Measurements from ENCODE around the gene GPR152. TPM values are rescaled to one million over a fixed set of nuclear protein-coding genes. Genes with fewer than 3 reads are reported as not detected.

Gene GPR152
- total RNA-seq, 1 experiment from 2014 or later = not detected

- TF ChIP-seq REST (IDR thresholded peaks at IDR 0.05; ENCODE audit: low read depth) = no peak
- TF ChIP-seq CBX3 (IDR thresholded peaks at IDR 0.05; ENCODE audit: low read depth) = no peak
- no peak for TF ChIP-seq TCF7L2 (IDR thresholded peaks at IDR 0.05; ENCODE audit: borderline replicate concordance, extremely low read depth, insufficient read depth, insufficient read length)
- no peak for TF ChIP-seq CEBPB (IDR thresholded peaks at IDR 0.05; ENCODE audit: low read depth)
- TF ChIP-seq RAD21 (IDR thresholded peaks at IDR 0.05; ENCODE audit: low read depth) = no peak
- no peak for TF ChIP-seq YY1 (IDR thresholded peaks at IDR 0.05; ENCODE audit: extremely low read depth, insufficient replicate concordance, low read depth, low read length)
- TF ChIP-seq ZFX (IDR thresholded peaks at IDR 0.05) = no peak
Observed at GRCh38 chr11:67457453-67457852, 4.9 kb upstream of the GPR152 start (continued).

- Histone ChIP-seq H3K4me3 (replicated peaks in 1 of 2; ENCODE audit: low read depth in 1 of 2, low read length in 2 of 2) (no peak overlapping the region), H3K9ac (ENCODE audit: low read length) (no peak overlapping the region), H3K9me2 (ENCODE audit: insufficient read depth) (no peaks in the 10 kb centered on the region), H3K36me3 (ENCODE audit: control insufficient read depth in 1 of 2, insufficient read depth in 2 of 2, low read length in 2 of 2) (no peaks in the 10 kb centered on the region), H3K27ac (ENCODE audit: low read depth, low read length) (no peak overlapping the region), H2AFZ (ENCODE audit: low read depth, low read length, poor library complexity, severe bottlenecking) (no peak overlapping the region), H3K4me2 (ENCODE audit: low read length) (no peak overlapping the region), H4K20me1 (ENCODE audit: insufficient read depth) (no peaks in the 10 kb centered on the region), H3K9me3 (ENCODE audit: control insufficient read depth in 1 of 2, insufficient read depth in 1 of 2, low read depth in 1 of 2, low read length in 2 of 2) (no peaks in the 10 kb centered on the region), H3K79me2 (ENCODE audit: insufficient read depth, low read length) (no peaks in the 10 kb centered on the region), H3K27me3 (ENCODE audit: insufficient read depth, low read length) (no peaks in the 10 kb centered on the region), H3K4me1 (ENCODE audit: control insufficient read depth in 1 of 2, insufficient read depth in 2 of 2, low read length in 2 of 2) (no peaks in the 10 kb centered on the region)
- CTCF ChIA-PET = no interaction called here
- intact Hi-C loops (cut with micrococcal nuclease) = no loop called here
- RAD21 ChIA-PET (ENCODE audit: low non-redundant PET in 1 of 2, low total read pairs in 2 of 2, uncharacterized antibody in 2 of 2, unreplicated experiment in 2 of 2) = no interaction called here
- no peak for TF ChIP-seq FOSL1 (IDR thresholded peaks at IDR 0.05; ENCODE audit: low read depth)
- no peak for TF ChIP-seq JUND (IDR thresholded peaks at IDR 0.05)
- TF ChIP-seq POLR2A (IDR thresholded peaks at IDR 0.05; ENCODE audit: borderline replicate concordance, extremely low read depth, insufficient read depth, insufficient read length) = no peak
- TF ChIP-seq REST (IDR thresholded peaks at IDR 0.05; ENCODE audit: low read depth) = no peak
- no peak for TF ChIP-seq SIN3A (IDR thresholded peaks at IDR 0.05; ENCODE audit: low read depth)
- no peak for TF ChIP-seq TCF7L2 (IDR thresholded peaks at IDR 0.05; ENCODE audit: borderline replicate concordance, extremely low read depth, insufficient read depth, insufficient read length)
- no peak for TF ChIP-seq POLR2AphosphoS5 (IDR thresholded peaks at IDR 0.05; ENCODE audit: low read depth, low read length)
- TF ChIP-seq ZBTB33 (IDR thresholded peaks at IDR 0.05; ENCODE audit: extremely low read depth, insufficient replicate concordance, low read length) = no peak
- no peak for TF ChIP-seq CBX3 (IDR thresholded peaks at IDR 0.05; ENCODE audit: low read depth)
- no peak for TF ChIP-seq ZNF274 (IDR thresholded peaks at IDR 0.05; ENCODE audit: low read depth, low read length)
- POLR2A ChIA-PET = no interaction called here
- ATAC-seq (no peak), DNase-seq (ENCODE audit: low read depth, low spot score) (no peak)
- BruUV-seq (replicated peaks) = no TSS peak
Observed at GRCh38 chr11:67456068-67456705, 3.7 kb upstream of the GPR152 start.

Data from HCT116 (cell line).